HepG2 (cell line): ENCODE results near the gene M1AP. TPM values are rescaled to one million over a fixed set of nuclear protein-coding genes. Genes with fewer than 3 reads are reported as not detected.

Experiments
- ATRX ChIP-seq: sonication (generic); formaldehyde crosslinking; IDR thresholded peaks from 2 replicates; pipeline ENCODE4 v1.4.0; 2020; ENCODE audit warnings: missing genetic modification reagents, borderline replicate concordance
- BCL6 ChIP-seq: IDR thresholded peaks from 2 replicates; pipeline ENCODE4 v1.6.1; 2016; ENCODE audit warnings: missing genetic modification reagents, missing compliant biosample characterization
- TCF7L2 ChIP-seq: IDR thresholded peaks from 2 replicates; pipeline ENCODE4 v1.6.1; 2011; ENCODE audit warnings: mild to moderate bottlenecking, low read depth, low read length, moderate library complexity
- ZNF335 ChIP-seq: sonication (generic); formaldehyde crosslinking; IDR thresholded peaks from 2 replicates; pipeline ENCODE4 v1.4.0; 2020; ENCODE audit warnings: missing genetic modification reagents
- ZNF501 ChIP-seq: sonication (generic); formaldehyde crosslinking; IDR thresholded peaks from 2 replicates; pipeline ENCODE4 v1.5.1; 2020; ENCODE audit warnings: mild to moderate bottlenecking, moderate library complexity, missing genetic modification reagents
- polyA plus RNA-seq, 8 experiments: library from polyadenylated mRNA; depleted of rRNA in 3 of 8; stranded (reverse) in 7 of 8; unstranded in 1 of 8; fragments of >200 nt; fragmentation: Illumina TruSeq in 4 of 8; extraction: Trizol in 4 of 8; gene quantifications; 2 replicates each; pipeline versions ENCODE4 v1.2.1 to v1.2.3, GENCODE V29; 2011 to 2016; ENCODE audit warnings: low read depth in 4 of 8, missing spikeins in 1 of 8, mixed read lengths in 1 of 8; ENCODE audit not compliant: insufficient read depth in 1 of 8
- total RNA-seq, 5 experiments: library from RNA; depleted of rRNA; stranded (reverse); fragments of >200 nt; fragmentation: Illumina TruSeq; extraction: Trizol; gene quantifications; 2 replicates each; pipeline ENCODE4 v1.2.3, GENCODE V29; 2016; ENCODE audit warnings: low read depth in 1 of 5
- TF ChIP-seq, protein P1 (sequence below), 2 experiments: IDR thresholded peaks; 2 replicates each; pipeline ENCODE4 v1.6.1; 2011 to 2012; ENCODE audit warnings: low read length in 2 of 2, borderline replicate concordance in 1 of 2, low read depth in 1 of 2, mild to moderate bottlenecking in 1 of 2, moderate library complexity in 1 of 2
- TF ChIP-seq, protein P2 (sequence below), 2 experiments: sonication (generic) in 1 of 2; formaldehyde crosslinking in 1 of 2; IDR thresholded peaks; 2 replicates each; pipeline versions ENCODE4 v1.6.1 to v1.9.0; 2014 to 2022; ENCODE audit warnings: antibody characterized with exemption in 1 of 2, borderline replicate concordance in 1 of 2, inconsistent platforms in 1 of 2, low read depth in 1 of 2, missing genetic modification reagents in 1 of 2
- TF ChIP-seq, protein P3 (sequence below): sonication (generic); formaldehyde crosslinking; IDR thresholded peaks from 2 replicates; pipeline ENCODE4 v1.4.0; 2020; ENCODE audit warnings: missing genetic modification reagents, borderline replicate concordance
- TF ChIP-seq, protein P4 (sequence below): sonication (generic); formaldehyde crosslinking; IDR thresholded peaks from 2 replicates; pipeline ENCODE4 v1.4.0; 2020; ENCODE audit warnings: mild to moderate bottlenecking, missing genetic modification reagents
- TF ChIP-seq, protein P5 (sequence below): IDR thresholded peaks from 2 replicates; pipeline ENCODE4 v1.6.1; 2016; ENCODE audit warnings: low read depth, borderline replicate concordance
- TF ChIP-seq, protein P6 (sequence below): sonication (generic); formaldehyde crosslinking; IDR thresholded peaks from 2 replicates; pipeline ENCODE4 v1.5.1; 2020; ENCODE audit warnings: mild to moderate bottlenecking, missing genetic modification reagents, borderline replicate concordance

The M1AP gene
- total and polyA plus RNA-seq, 2 of the 13 experiments (the other 11 are each of a cell fraction or from before 2014, with no cell fraction given) = not detected

DNA sequence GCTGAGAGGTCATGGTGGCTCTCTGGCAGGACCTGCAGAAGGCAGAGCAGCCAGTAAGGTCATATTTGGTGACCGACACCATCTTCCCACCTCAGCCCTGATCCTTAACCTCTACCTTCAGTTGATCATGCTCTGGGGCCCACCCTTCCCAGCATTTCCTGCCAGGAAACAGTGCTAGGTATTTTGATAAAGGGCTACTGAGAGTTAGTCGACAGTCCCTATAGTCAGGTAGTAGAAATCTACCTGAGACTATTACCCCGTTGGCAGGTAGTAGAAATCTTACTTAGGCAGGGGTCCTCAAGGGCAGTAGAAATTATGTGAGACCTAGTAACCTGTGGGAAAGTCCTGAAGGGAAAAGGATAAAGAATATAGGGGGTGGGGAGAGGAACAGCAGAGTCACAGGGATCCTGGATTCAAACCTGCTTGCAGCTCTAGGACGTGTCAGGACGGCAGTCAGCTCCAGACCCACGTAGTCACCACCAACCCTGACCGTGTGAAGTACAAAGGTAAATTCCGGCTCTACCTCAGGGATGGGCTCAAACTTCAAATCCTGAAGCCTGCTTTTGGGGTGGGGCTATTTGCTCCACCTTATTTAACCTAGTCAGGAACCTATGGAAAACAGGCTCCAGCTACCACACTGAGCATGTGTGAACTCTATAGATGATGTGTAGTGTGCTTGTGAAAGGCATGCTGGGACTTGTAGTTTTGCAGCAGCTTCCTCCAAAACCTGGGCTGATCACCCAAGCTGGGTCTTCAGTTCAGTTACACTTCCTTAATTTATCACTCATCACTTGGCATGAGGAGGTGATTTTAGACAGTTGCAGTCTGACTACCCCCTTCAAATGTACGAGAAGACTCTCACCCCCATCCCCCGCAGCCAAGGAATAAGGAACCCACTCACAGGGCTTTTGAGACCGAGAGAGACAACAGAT, 122.1 kb downstream of the M1AP start, which contains the start of gene DQX1 (continued):
- TF ChIP-seq, protein P1, sequence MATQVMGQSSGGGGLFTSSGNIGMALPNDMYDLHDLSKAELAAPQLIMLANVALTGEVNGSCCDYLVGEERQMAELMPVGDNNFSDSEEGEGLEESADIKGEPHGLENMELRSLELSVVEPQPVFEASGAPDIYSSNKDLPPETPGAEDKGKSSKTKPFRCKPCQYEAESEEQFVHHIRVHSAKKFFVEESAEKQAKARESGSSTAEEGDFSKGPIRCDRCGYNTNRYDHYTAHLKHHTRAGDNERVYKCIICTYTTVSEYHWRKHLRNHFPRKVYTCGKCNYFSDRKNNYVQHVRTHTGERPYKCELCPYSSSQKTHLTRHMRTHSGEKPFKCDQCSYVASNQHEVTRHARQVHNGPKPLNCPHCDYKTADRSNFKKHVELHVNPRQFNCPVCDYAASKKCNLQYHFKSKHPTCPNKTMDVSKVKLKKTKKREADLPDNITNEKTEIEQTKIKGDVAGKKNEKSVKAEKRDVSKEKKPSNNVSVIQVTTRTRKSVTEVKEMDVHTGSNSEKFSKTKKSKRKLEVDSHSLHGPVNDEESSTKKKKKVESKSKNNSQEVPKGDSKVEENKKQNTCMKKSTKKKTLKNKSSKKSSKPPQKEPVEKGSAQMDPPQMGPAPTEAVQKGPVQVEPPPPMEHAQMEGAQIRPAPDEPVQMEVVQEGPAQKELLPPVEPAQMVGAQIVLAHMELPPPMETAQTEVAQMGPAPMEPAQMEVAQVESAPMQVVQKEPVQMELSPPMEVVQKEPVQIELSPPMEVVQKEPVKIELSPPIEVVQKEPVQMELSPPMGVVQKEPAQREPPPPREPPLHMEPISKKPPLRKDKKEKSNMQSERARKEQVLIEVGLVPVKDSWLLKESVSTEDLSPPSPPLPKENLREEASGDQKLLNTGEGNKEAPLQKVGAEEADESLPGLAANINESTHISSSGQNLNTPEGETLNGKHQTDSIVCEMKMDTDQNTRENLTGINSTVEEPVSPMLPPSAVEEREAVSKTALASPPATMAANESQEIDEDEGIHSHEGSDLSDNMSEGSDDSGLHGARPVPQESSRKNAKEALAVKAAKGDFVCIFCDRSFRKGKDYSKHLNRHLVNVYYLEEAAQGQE (IDR thresholded peaks at IDR 0.05; ENCODE audit: borderline replicate concordance in 1 of 2, low read depth in 1 of 2, low read length in 2 of 2) = peak in 1 of 2 experiments; percentile 61; a peak in 1 of 4 replicates
- TF ChIP-seq, protein P2, sequence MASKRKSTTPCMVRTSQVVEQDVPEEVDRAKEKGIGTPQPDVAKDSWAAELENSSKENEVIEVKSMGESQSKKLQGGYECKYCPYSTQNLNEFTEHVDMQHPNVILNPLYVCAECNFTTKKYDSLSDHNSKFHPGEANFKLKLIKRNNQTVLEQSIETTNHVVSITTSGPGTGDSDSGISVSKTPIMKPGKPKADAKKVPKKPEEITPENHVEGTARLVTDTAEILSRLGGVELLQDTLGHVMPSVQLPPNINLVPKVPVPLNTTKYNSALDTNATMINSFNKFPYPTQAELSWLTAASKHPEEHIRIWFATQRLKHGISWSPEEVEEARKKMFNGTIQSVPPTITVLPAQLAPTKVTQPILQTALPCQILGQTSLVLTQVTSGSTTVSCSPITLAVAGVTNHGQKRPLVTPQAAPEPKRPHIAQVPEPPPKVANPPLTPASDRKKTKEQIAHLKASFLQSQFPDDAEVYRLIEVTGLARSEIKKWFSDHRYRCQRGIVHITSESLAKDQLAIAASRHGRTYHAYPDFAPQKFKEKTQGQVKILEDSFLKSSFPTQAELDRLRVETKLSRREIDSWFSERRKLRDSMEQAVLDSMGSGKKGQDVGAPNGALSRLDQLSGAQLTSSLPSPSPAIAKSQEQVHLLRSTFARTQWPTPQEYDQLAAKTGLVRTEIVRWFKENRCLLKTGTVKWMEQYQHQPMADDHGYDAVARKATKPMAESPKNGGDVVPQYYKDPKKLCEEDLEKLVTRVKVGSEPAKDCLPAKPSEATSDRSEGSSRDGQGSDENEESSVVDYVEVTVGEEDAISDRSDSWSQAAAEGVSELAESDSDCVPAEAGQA (IDR thresholded peaks at IDR 0.05; ENCODE audit: low read depth) = peak; percentile 58; the same call in 1 of the 2 replicates
- TF ChIP-seq, protein P2 (CRISPR knock-in tag; IDR thresholded peaks at IDR 0.05; ENCODE audit: borderline replicate concordance) = no peak
- TF ChIP-seq, protein P3, sequence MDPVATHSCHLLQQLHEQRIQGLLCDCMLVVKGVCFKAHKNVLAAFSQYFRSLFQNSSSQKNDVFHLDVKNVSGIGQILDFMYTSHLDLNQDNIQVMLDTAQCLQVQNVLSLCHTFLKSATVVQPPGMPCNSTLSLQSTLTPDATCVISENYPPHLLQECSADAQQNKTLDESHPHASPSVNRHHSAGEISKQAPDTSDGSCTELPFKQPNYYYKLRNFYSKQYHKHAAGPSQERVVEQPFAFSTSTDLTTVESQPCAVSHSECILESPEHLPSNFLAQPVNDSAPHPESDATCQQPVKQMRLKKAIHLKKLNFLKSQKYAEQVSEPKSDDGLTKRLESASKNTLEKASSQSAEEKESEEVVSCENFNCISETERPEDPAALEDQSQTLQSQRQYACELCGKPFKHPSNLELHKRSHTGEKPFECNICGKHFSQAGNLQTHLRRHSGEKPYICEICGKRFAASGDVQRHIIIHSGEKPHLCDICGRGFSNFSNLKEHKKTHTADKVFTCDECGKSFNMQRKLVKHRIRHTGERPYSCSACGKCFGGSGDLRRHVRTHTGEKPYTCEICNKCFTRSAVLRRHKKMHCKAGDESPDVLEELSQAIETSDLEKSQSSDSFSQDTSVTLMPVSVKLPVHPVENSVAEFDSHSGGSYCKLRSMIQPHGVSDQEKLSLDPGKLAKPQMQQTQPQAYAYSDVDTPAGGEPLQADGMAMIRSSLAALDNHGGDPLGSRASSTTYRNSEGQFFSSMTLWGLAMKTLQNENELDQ (CRISPR knock-in tag) = no peak
- TF ChIP-seq TCF7L2 (no peak), ZNF501 (CRISPR knock-in tag) (peak; percentile 59), BCL6 (CRISPR knock-in tag) (peak; percentile 39; the same call in 1 of the 2 replicates), ATRX (no peak), ZNF335 (CRISPR knock-in tag) (peak; percentile 79; the same call in 1 of the 2 replicates)
- TF ChIP-seq, protein P4, sequence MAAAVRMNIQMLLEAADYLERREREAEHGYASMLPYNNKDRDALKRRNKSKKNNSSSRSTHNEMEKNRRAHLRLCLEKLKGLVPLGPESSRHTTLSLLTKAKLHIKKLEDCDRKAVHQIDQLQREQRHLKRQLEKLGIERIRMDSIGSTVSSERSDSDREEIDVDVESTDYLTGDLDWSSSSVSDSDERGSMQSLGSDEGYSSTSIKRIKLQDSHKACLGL (CRISPR knock-in tag) = no peak; the same call in 1 of the 2 replicates
- TF ChIP-seq, protein P5, sequence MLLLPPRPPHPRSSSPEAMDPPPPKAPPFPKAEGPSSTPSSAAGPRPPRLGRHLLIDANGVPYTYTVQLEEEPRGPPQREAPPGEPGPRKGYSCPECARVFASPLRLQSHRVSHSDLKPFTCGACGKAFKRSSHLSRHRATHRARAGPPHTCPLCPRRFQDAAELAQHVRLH (CRISPR knock-in tag) = no peak; the same call in 1 of the 2 replicates
- TF ChIP-seq, protein P6, sequence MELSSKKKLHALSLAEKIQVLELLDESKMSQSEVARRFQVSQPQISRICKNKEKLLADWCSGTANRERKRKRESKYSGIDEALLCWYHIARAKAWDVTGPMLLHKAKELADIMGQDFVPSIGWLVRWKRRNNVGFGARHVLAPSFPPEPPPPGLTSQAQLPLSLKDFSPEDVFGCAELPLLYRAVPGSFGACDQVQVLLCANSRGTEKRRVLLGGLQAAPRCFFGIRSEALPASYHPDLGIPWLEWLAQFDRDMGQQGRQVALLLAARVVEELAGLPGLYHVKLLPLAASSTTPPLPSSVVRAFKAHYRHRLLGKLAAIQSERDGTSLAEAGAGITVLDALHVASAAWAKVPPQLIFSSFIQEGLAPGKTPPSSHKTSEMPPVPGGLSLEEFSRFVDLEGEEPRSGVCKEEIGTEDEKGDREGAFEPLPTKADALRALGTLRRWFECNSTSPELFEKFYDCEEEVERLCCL = 0 out of 2 replicates have a peak, but pooled peaks have one; percentile 42
